ENCODE measurements around the gene RNU6-9.
A peak's percentile ranks its signal among the peaks of the same experiment; 100 is the strongest.

- TF ChIP-seq CTCF (IDR thresholded peaks at IDR 0.05 in 8 of 11, conservative IDR thresholded peaks at IDR 0.05 in 3 of 11) (no peak), POLR2AphosphoS5 (IDR thresholded peaks at IDR 0.05) (peak in 1 of 3 donors; percentile 31)
Observed at GRCh38 chr19:872266-872951, 20.9 kb upstream of the RNU6-9 start.

Data from spleen (tissue), 7 donors.